Measurements from ENCODE around the gene WFDC1. TPM values are rescaled to one million over a fixed set of nuclear protein-coding genes. Genes with fewer than 3 reads are reported as not detected.

WFDC1 gene
- total RNA-seq, 1 donor from 2014 or later, result 0.34 TPM

GRCh38 chr16:84357191-84357651 lies 62.5 kb downstream of the WFDC1 start:
- H3K27ac Mint-ChIP-seq (ENCODE audit: unreplicated experiment), result no peak overlapping the region

DNA sequence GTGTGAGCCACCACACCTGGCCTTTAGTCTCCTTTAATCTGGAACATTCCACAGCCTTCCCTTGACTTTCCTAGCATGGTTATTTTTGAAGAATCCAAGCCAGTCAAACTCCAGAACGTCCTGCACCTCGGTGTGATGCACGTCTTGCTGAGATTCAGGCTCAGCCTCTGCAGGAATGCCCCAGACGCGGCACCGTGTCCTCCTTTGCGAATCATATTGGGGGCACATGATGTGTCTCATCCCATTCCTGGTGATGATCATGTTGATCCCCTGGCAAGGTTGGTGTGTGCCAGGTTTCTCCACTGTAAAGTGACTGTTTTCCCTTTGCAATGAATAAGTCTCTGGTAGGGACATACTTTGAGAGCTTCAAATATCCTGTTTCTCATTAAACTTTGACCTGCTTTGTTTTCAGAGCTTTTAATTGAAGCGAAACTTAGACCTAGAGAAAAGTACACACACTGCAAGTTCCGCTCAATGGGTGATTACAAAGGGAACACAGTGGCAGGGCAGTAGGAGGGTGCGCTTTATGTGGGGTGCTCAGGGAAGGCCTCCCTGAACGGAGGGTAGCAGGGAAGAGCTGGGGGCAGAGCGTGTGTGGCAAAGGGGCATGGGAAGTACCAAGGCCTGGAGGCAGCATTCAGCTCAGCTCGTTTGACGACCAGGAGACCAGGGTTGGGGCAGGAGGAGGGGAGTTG lies 64.1 kb downstream of the WFDC1 start:
- no peak overlapping the region for H3K27ac Mint-ChIP-seq (ENCODE audit: unreplicated experiment)
- peaks cover 10% of the 10 kb centered on the region for H3K27me3 ChIP-seq (ENCODE audit: insufficient read depth, low read length)

More at GRCh38 chr16:84357191-84357651, 62.5 kb downstream of the WFDC1 start:
- no peaks in the 10 kb centered on the region for H3K36me3 Mint-ChIP-seq (ENCODE audit: low read depth, unreplicated experiment)
- H3K4me3 Mint-ChIP-seq (ENCODE audit: unreplicated experiment), result no peak overlapping the region
- no peaks in the 10 kb centered on the region for H3K9me3 ChIP-seq (ENCODE audit: insufficient read depth, low read depth, low read length)
- peaks cover 16% of the 10 kb centered on the region for H3K4me1 ChIP-seq (ENCODE audit: insufficient read depth, low read length)
- no peak overlapping the region for H3K9ac ChIP-seq (ENCODE audit: low read length)
- peaks cover 22% of the 10 kb centered on the region for H3K4me1 Mint-ChIP-seq (ENCODE audit: low read depth, unreplicated experiment)
- no peak for TF ChIP-seq EZH2 (IDR thresholded peaks at IDR 0.05; ENCODE audit: insufficient read depth, low read length)
- TF ChIP-seq, protein P1, sequence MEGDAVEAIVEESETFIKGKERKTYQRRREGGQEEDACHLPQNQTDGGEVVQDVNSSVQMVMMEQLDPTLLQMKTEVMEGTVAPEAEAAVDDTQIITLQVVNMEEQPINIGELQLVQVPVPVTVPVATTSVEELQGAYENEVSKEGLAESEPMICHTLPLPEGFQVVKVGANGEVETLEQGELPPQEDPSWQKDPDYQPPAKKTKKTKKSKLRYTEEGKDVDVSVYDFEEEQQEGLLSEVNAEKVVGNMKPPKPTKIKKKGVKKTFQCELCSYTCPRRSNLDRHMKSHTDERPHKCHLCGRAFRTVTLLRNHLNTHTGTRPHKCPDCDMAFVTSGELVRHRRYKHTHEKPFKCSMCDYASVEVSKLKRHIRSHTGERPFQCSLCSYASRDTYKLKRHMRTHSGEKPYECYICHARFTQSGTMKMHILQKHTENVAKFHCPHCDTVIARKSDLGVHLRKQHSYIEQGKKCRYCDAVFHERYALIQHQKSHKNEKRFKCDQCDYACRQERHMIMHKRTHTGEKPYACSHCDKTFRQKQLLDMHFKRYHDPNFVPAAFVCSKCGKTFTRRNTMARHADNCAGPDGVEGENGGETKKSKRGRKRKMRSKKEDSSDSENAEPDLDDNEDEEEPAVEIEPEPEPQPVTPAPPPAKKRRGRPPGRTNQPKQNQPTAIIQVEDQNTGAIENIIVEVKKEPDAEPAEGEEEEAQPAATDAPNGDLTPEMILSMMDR (IDR thresholded peaks at IDR 0.05; ENCODE audit: insufficient read depth, low read depth, low read length), result no peak
- H4K20me1 ChIP-seq (ENCODE audit: insufficient read depth, low read length), result peaks cover 4% of the 10 kb centered on the region
- H3K27ac ChIP-seq (ENCODE audit: low read depth, low read length), result no peak overlapping the region
- FAIRE-seq (no peak), DNase-seq (ENCODE audit: low read depth) (peak; percentile 65)
- H2AFZ ChIP-seq (ENCODE audit: low read depth, low read length), result no peak overlapping the region
- peaks cover 32% of the 10 kb centered on the region for H3K27me3 Mint-ChIP-seq (ENCODE audit: low read depth, unreplicated experiment)
- H3K79me2 ChIP-seq (ENCODE audit: insufficient read depth, low read length), result no peaks in the 10 kb centered on the region
- H3K36me3 ChIP-seq (ENCODE audit: insufficient read depth, low read length), result no peaks in the 10 kb centered on the region
- no peaks in the 10 kb centered on the region for H3K9me3 Mint-ChIP-seq (ENCODE audit: unreplicated experiment)
- H3K4me3 ChIP-seq (ENCODE audit: insufficient read depth, low read depth, low read length), result no peak overlapping the region
- peak overlapping the region; percentile 58 for H3K4me2 ChIP-seq (ENCODE audit: low read length)
- H3K27me3 ChIP-seq (ENCODE audit: insufficient read depth, low read length), result peaks cover 10% of the 10 kb centered on the region

More for the DNA sequence above, 64.1 kb downstream of the WFDC1 start:
- Histone ChIP-seq H3K36me3 (ENCODE audit: insufficient read depth, low read length) (no peaks in the 10 kb centered on the region), H4K20me1 (ENCODE audit: insufficient read depth, low read length) (peaks cover 4% of the 10 kb centered on the region), H3K4me3 (ENCODE audit: insufficient read depth, low read depth, low read length) (no peak overlapping the region), H3K9ac (ENCODE audit: low read length) (no peak overlapping the region), H3K9me3 (ENCODE audit: insufficient read depth, low read depth, low read length) (no peaks in the 10 kb centered on the region), H3K79me2 (ENCODE audit: insufficient read depth, low read length) (no peaks in the 10 kb centered on the region), H3K4me1 (ENCODE audit: insufficient read depth, low read length) (peaks cover 16% of the 10 kb centered on the region), H2AFZ (ENCODE audit: low read depth, low read length) (no peak overlapping the region), H3K27ac (ENCODE audit: low read depth, low read length) (no peak overlapping the region), H3K4me2 (ENCODE audit: low read length) (no peak overlapping the region)
- H3K9me3 Mint-ChIP-seq (ENCODE audit: unreplicated experiment), result no peaks in the 10 kb centered on the region
- H3K27me3 Mint-ChIP-seq (ENCODE audit: low read depth, unreplicated experiment), result peaks cover 33% of the 10 kb centered on the region
- H3K4me1 Mint-ChIP-seq (ENCODE audit: low read depth, unreplicated experiment), result peaks cover 22% of the 10 kb centered on the region
- H3K4me3 Mint-ChIP-seq (ENCODE audit: unreplicated experiment), result no peak overlapping the region
- FAIRE-seq, result no peak
- no peak for TF ChIP-seq EZH2 (IDR thresholded peaks at IDR 0.05; ENCODE audit: insufficient read depth, low read length)
- TF ChIP-seq, protein P1 (IDR thresholded peaks at IDR 0.05; ENCODE audit: insufficient read depth, low read depth, low read length), result no peak
- no peak for DNase-seq (ENCODE audit: low read depth)
- H3K36me3 Mint-ChIP-seq (ENCODE audit: low read depth, unreplicated experiment), result no peaks in the 10 kb centered on the region

Measured in astrocyte (in vitro differentiated cells and primary cell).